ENCODE measurements around the gene KY. TPM values are rescaled to one million over a fixed set of nuclear protein-coding genes. Genes with fewer than 3 reads are reported as not detected.
"Not testable (repeated sequence)": the region's sequence is repeated elsewhere in the genome, so short reads cannot be mapped to it uniquely, and the experiment has no call there.

Gene KY
- polyA plus RNA-seq, 1 donor (not counting 4 experiments of a cell fraction or from before 2014, with no cell fraction given): not detected

DNA sequence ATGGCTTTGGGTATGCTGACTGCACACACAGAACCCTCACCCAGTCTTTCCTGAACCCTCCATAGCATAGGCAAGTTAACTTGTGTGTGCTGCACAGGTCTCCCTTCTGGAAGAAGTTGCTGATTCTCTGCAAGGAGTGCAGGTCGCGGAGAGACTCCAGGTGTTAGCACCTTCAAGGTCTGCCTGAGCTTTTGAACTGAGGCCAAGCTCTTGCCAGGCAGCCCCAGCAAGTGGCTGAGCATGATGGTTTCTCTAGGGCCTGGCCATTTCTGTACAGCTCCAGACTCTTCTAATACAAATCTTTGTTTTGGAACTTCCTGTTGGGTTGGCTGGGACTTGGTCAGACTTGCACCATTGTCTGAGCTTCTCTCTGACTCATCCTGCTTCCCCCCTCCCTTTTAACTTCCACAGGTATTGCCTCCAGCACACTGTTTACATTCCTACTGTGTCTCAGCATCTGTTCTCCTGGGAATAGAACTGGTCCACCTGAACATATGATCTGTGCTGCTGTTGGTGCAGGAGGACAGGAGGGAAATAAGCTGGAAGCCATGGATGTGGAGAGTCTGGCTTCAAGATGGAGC is 53.3 kb downstream of the KY start:
- FAIRE-seq: peak; percentile 100
- dilution Hi-C loops (cut with MboI; ENCODE audit: extremely low pct_ligation_motif_present, low sequenced_read_pairs): no loop called here

GRCh38 chr3:134594986-134595385 is 55.8 kb downstream of the KY start:
- H3K27ac ChIP-seq (ENCODE audit: control insufficient read depth, insufficient read depth, low read length); H3K4me2 ChIP-seq (ENCODE audit: control insufficient read depth, extremely low read depth, insufficient read depth, low read depth, low read length); H3K27me3 ChIP-seq (ENCODE audit: control insufficient read depth, extremely low read depth, insufficient read depth, low read length); H4K20me1 ChIP-seq (ENCODE audit: control insufficient read depth, extremely low read depth, insufficient read depth, low read length); dilution Hi-C loops (cut with MboI; ENCODE audit: extremely low pct_ligation_motif_present, low sequenced_read_pairs); H3K9me1 ChIP-seq (ENCODE audit: control insufficient read depth, extremely low read depth, insufficient read depth, low read length); H3K79me2 ChIP-seq (ENCODE audit: control insufficient read depth, insufficient read depth, low read length); DNase-seq (ENCODE audit: low read depth, low spot score); FAIRE-seq; H2AFZ ChIP-seq (ENCODE audit: control insufficient read depth, low read length); H3K9ac ChIP-seq (ENCODE audit: control insufficient read depth, extremely low read depth, insufficient read depth, low read length); H3K4me3 ChIP-seq (ENCODE audit: control insufficient read depth in 2 of 3, extremely low read depth in 1 of 3, insufficient read depth in 2 of 3, low read depth in 1 of 3, low read length in 3 of 3); H3K36me3 ChIP-seq (ENCODE audit: control insufficient read depth in 2 of 2, extremely low read depth in 1 of 2, insufficient read depth in 2 of 2, low read length in 2 of 2): not testable (repeated sequence)
- H3K4me1 ChIP-seq (ENCODE audit: control insufficient read depth, extremely low read depth, insufficient read depth, low read length): peaks cover 24% of the 10 kb centered on the region
- peaks cover 16% of the 10 kb centered on the region for H3K9me3 ChIP-seq (ENCODE audit: control insufficient read depth, low read depth, low read length)

More for the DNA sequence above, 53.3 kb downstream of the KY start:
- no peaks in the 10 kb centered on the region for H3K79me2 ChIP-seq (ENCODE audit: control insufficient read depth, insufficient read depth, low read length)
- peak overlapping the region; percentile 48 for H3K4me2 ChIP-seq (ENCODE audit: control insufficient read depth, extremely low read depth, insufficient read depth, low read depth, low read length)
- peaks cover 16% of the 10 kb centered on the region for H3K9me3 ChIP-seq (ENCODE audit: control insufficient read depth, low read depth, low read length)
- no peaks in the 10 kb centered on the region for H3K9me1 ChIP-seq (ENCODE audit: control insufficient read depth, extremely low read depth, insufficient read depth, low read length)
- H4K20me1 ChIP-seq (ENCODE audit: control insufficient read depth, extremely low read depth, insufficient read depth, low read length): no peaks in the 10 kb centered on the region
- H3K36me3 ChIP-seq (ENCODE audit: control insufficient read depth in 2 of 2, extremely low read depth in 1 of 2, insufficient read depth in 2 of 2, low read length in 2 of 2): no peaks in the 10 kb centered on the region
- TF ChIP-seq EZH2 (IDR thresholded peaks at IDR 0.05; ENCODE audit: low read length) (no peak), CTCF (optimal IDR thresholded peaks at IDR 0.05 in 1 of 3, IDR thresholded peaks at IDR 0.05 in 1 of 3, conservative IDR thresholded peaks at IDR 0.05 in 1 of 3; ENCODE audit: extremely low read depth in 1 of 3, insufficient read depth in 2 of 3, low read length in 3 of 3) (no peak)
- H3K9ac ChIP-seq (ENCODE audit: control insufficient read depth, extremely low read depth, insufficient read depth, low read length): no peak overlapping the region
- H2AFZ ChIP-seq (ENCODE audit: control insufficient read depth, low read length): peak overlapping the region; percentile 14
- H3K27ac ChIP-seq (ENCODE audit: control insufficient read depth, insufficient read depth, low read length): peak overlapping the region; percentile 15
- H3K27me3 ChIP-seq (ENCODE audit: control insufficient read depth, extremely low read depth, insufficient read depth, low read length): no peaks in the 10 kb centered on the region
- DNase-seq (ENCODE audit: low read depth, low spot score): peak; percentile 83
- H3K4me1 ChIP-seq (ENCODE audit: control insufficient read depth, extremely low read depth, insufficient read depth, low read length): peaks cover 21% of the 10 kb centered on the region
- H3K4me3 ChIP-seq (ENCODE audit: control insufficient read depth in 2 of 3, extremely low read depth in 1 of 3, insufficient read depth in 2 of 3, low read depth in 1 of 3, low read length in 3 of 3): no peak overlapping the region

DNA sequence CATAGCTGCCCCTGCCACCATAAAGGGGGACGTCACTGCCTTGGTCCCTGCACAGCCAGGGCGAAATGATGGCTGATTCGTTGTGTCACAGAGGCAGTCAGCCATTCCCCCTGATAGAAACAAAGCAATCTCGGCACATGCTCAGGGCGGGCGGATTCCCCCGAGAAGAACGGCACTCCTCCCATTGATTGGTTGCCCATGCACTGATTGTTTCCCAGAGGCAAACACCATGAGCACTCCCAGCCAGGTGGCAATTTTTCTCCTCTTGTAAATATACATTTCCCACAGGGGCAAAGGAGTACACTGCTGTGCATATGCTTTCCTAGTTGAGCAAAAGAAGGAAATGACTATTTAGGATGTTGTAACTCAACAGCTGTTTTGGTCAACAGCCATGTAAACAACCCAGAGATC is 56.5 kb downstream of the KY start:
- H3K27ac ChIP-seq (ENCODE audit: control insufficient read depth, insufficient read depth, low read length): no peak overlapping the region
- FAIRE-seq: no peak
- H3K4me3 ChIP-seq (ENCODE audit: control insufficient read depth in 2 of 3, extremely low read depth in 1 of 3, insufficient read depth in 2 of 3, low read depth in 1 of 3, low read length in 3 of 3): no peak overlapping the region
- no peaks in the 10 kb centered on the region for H3K79me2 ChIP-seq (ENCODE audit: control insufficient read depth, insufficient read depth, low read length)
- H3K9me1 ChIP-seq (ENCODE audit: control insufficient read depth, extremely low read depth, insufficient read depth, low read length): no peaks in the 10 kb centered on the region
- H3K9ac ChIP-seq (ENCODE audit: control insufficient read depth, extremely low read depth, insufficient read depth, low read length): no peak overlapping the region
- TF ChIP-seq CTCF (optimal IDR thresholded peaks at IDR 0.05 in 1 of 3, IDR thresholded peaks at IDR 0.05 in 1 of 3, conservative IDR thresholded peaks at IDR 0.05 in 1 of 3; ENCODE audit: extremely low read depth in 1 of 3, insufficient read depth in 2 of 3, low read length in 3 of 3) (no peak), EZH2 (IDR thresholded peaks at IDR 0.05; ENCODE audit: low read length) (no peak)
- peaks cover 16% of the 10 kb centered on the region for H3K9me3 ChIP-seq (ENCODE audit: control insufficient read depth, low read depth, low read length)
- peaks cover 24% of the 10 kb centered on the region for H3K4me1 ChIP-seq (ENCODE audit: control insufficient read depth, extremely low read depth, insufficient read depth, low read length)
- no peaks in the 10 kb centered on the region for H4K20me1 ChIP-seq (ENCODE audit: control insufficient read depth, extremely low read depth, insufficient read depth, low read length)
- H3K36me3 ChIP-seq (ENCODE audit: control insufficient read depth in 2 of 2, extremely low read depth in 1 of 2, insufficient read depth in 2 of 2, low read length in 2 of 2): no peaks in the 10 kb centered on the region
- dilution Hi-C loops (cut with MboI; ENCODE audit: extremely low pct_ligation_motif_present, low sequenced_read_pairs): no loop called here
- H3K4me2 ChIP-seq (ENCODE audit: control insufficient read depth, extremely low read depth, insufficient read depth, low read depth, low read length): no peak overlapping the region
- no peak for DNase-seq (ENCODE audit: low read depth, low spot score)
- H3K27me3 ChIP-seq (ENCODE audit: control insufficient read depth, extremely low read depth, insufficient read depth, low read length): no peaks in the 10 kb centered on the region
- no peak overlapping the region for H2AFZ ChIP-seq (ENCODE audit: control insufficient read depth, low read length)

All from keratinocyte (primary cell).